GM12891 (cell line): Measurements from ENCODE around the gene ADAMTSL3.

ENCODE experiments used
- PAX5 ChIP-seq: IDR thresholded peaks from 2 replicates; pipeline ENCODE4 v1.6.1; 2011; ENCODE audit warnings: low read length, moderate library complexity, mild to moderate bottlenecking; ENCODE audit not compliant: insufficient read depth, severe bottlenecking
- POLR2A ChIP-seq: IDR thresholded peaks from 2 replicates; pipeline ENCODE4 v1.6.1; 2011; ENCODE audit warnings: low read depth, low read length, control low read depth
- POLR2AphosphoS5 ChIP-seq: IDR thresholded peaks from 2 replicates; pipeline ENCODE4 v1.6.1; 2011; ENCODE audit warnings: low read depth, low read length, control low read depth
- TAF1 ChIP-seq: IDR thresholded peaks from 2 replicates; pipeline ENCODE4 v1.6.1; 2011; ENCODE audit warnings: low read depth, low read length, control low read depth

GRCh38 chr15:83653288-83653638 lies 660 bp upstream of the ADAMTSL3 start:
- TF ChIP-seq POLR2AphosphoS5 (no peak), POLR2A (no peak), TAF1 (no peak), PAX5 (no peak)
